Endodermal cell (in vitro differentiated cells): ENCODE data around the gene ENDOD1. TPM values are rescaled to one million over a fixed set of nuclear protein-coding genes. Genes with fewer than 3 reads are reported as not detected.
A peak's percentile ranks its signal among the peaks of the same experiment; 100 is the strongest.

Experiments used
- DNase-seq: peaks from one replicate; pipeline ENCODE4 v3.0.0-alpha.2; 2017
- H3K27ac ChIP-seq: 2 replicates; pipeline ENCODE4 v1.5.1; 2013; ENCODE audit warnings: mild to moderate bottlenecking, low read depth, low read length, moderate library complexity
- H3K27me3 ChIP-seq: 2 replicates; pipeline ENCODE4 v1.6.1; 2013; ENCODE audit warnings: mild to moderate bottlenecking, low read length, moderate library complexity; ENCODE audit not compliant: insufficient read depth, control insufficient read depth, poor library complexity, severe bottlenecking
- H3K36me3 ChIP-seq: 2 replicates; pipeline ENCODE4 v1.7.0; 2013; ENCODE audit warnings: mild to moderate bottlenecking, low read length, moderate library complexity; ENCODE audit not compliant: control insufficient read depth, insufficient read depth
- H3K4me1 ChIP-seq: one replicate; pipeline ENCODE4 v1.7.0; 2013; ENCODE audit warnings: low read length; ENCODE audit not compliant: control insufficient read depth, insufficient read depth
- H3K4me3 ChIP-seq: 2 replicates; pipeline ENCODE4 v1.5.1; 2013; ENCODE audit warnings: mild to moderate bottlenecking, low read length, moderate library complexity
- H3K9ac ChIP-seq: 2 replicates; pipeline ENCODE4 v1.6.1; 2013; ENCODE audit warnings: mild to moderate bottlenecking, low read length, moderate library complexity; ENCODE audit not compliant: poor library complexity, severe bottlenecking; ENCODE audit errors: extremely low read depth
- H3K9me3 ChIP-seq: 2 replicates; pipeline ENCODE4 v1.6.1; 2013; ENCODE audit warnings: mild to moderate bottlenecking, low read length, moderate library complexity; ENCODE audit not compliant: control insufficient read depth
- H3K27ac Mint-ChIP-seq: 2 replicates; pipeline ENCODE4 v1.8.0; 2020; ENCODE audit warnings: mixed read lengths
- H3K27me3 Mint-ChIP-seq: 2 replicates; pipeline ENCODE4 v1.8.0; 2021; ENCODE audit warnings: mild to moderate bottlenecking, mixed read lengths; ENCODE audit not compliant: insufficient read depth
- H3K36me3 Mint-ChIP-seq: 2 replicates; pipeline ENCODE4 v1.8.0; 2020; ENCODE audit warnings: low read depth, mixed read lengths
- H3K4me1 Mint-ChIP-seq: 2 replicates; pipeline ENCODE4 v1.8.0; 2020; ENCODE audit warnings: mixed read lengths
- H3K4me3 Mint-ChIP-seq: 2 replicates; pipeline ENCODE4 v1.8.0; 2020; ENCODE audit warnings: mild to moderate bottlenecking, moderate library complexity, mixed read lengths
- H3K9me3 Mint-ChIP-seq: 2 replicates; pipeline ENCODE4 v1.8.0; 2020; ENCODE audit warnings: mild to moderate bottlenecking, mixed read lengths
- CTCF ChIP-seq: fragments of 200-600 bp; sonication (generic); conservative IDR thresholded peaks from 2 replicates; pipeline ENCODE4 v1.5.0; 2021; ENCODE audit warnings: antibody characterized with exemption, mild to moderate bottlenecking
- WGBS, 2 experiments: methylation state at CpG; one replicate each; pipeline versions ENCODE4 v1.1.5 to v1.1.7; 2013; ENCODE audit warnings: missing lambda C conversion rate in 2 of 2, mixed read lengths in 1 of 2; ENCODE audit not compliant: insufficient coverage in 1 of 2, insufficient read length in 1 of 2; 5-methylcytosine and 5-hydroxymethylcytosine counted together
- total RNA-seq, 2 donors: library from RNA; stranded (reverse); fragmentation: NEBNext Ultra II Directional in 1 of 2; extraction: Animal tissue kit (Norgen Biotek cat#: 25700) in 1 of 2; gene quantifications; 2 replicates in 1 of 2; 3 replicates in 1 of 2; pipeline ENCODE4 v1.2.1, GENCODE V29; 2021

The ENDOD1 gene
- total RNA-seq, 2 donors from 2014 or later: 1.9 to 2.7 TPM

GRCh38 chr11:95137299-95137698 lies 47.7 kb downstream of the ENDOD1 start:
- Histone ChIP-seq H3K4me3 (no peak overlapping the region), H3K9ac (no peak overlapping the region), H3K27ac (no peak overlapping the region), H3K36me3 (no peaks in the 10 kb centered on the region), H3K27me3 (peaks cover 46% of the 10 kb centered on the region), H3K9me3 (no peaks in the 10 kb centered on the region), H3K4me1 (no peaks in the 10 kb centered on the region)
- no peaks in the 10 kb centered on the region for H3K36me3 Mint-ChIP-seq
- H3K4me3 Mint-ChIP-seq: no peak overlapping the region
- H3K27me3 Mint-ChIP-seq: peaks cover 37% of the 10 kb centered on the region
- DNase-seq: no peak
- TF ChIP-seq CTCF: no peak
- H3K9me3 Mint-ChIP-seq: no peaks in the 10 kb centered on the region
- H3K4me1 Mint-ChIP-seq: no peaks in the 10 kb centered on the region
- H3K27ac Mint-ChIP-seq: no peak overlapping the region

DNA sequence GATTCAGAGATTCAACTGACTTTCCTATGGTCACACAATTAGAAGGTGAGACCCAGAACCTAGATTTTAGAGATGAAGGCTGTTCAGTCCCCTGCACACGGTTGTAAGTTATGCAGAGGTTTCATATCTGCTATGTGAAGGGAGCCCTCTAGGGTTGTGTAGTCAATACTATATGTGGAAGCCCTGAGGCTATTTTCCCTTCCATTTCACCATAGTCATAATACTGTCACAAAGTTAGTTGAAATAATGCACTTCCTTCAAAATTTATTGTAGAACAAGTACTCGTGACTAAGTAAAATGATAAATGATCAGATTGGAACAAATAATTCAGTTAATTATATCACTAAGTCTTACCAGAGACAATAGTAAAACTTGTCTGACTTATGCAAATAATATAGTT lies 48.8 kb downstream of the ENDOD1 start:
- no peaks in the 10 kb centered on the region for H3K36me3 Mint-ChIP-seq
- no peak overlapping the region for H3K27ac Mint-ChIP-seq
- 20 to 49% methylated on average over 1 to 2 of the region's 2 CpGs for WGBS, 2 experiments
- no peak for DNase-seq
- Histone ChIP-seq H3K27me3 (peaks cover 58% of the 10 kb centered on the region), H3K36me3 (no peaks in the 10 kb centered on the region), H3K4me3 (no peak overlapping the region), H3K4me1 (no peaks in the 10 kb centered on the region), H3K9me3 (no peaks in the 10 kb centered on the region), H3K27ac (no peak overlapping the region), H3K9ac (no peak overlapping the region)
- H3K9me3 Mint-ChIP-seq: no peaks in the 10 kb centered on the region
- H3K4me1 Mint-ChIP-seq: no peaks in the 10 kb centered on the region
- peaks cover 49% of the 10 kb centered on the region for H3K27me3 Mint-ChIP-seq
- peak; percentile 49 for TF ChIP-seq CTCF
- H3K4me3 Mint-ChIP-seq: no peak overlapping the region

- Histone ChIP-seq H3K36me3 (no peaks in the 10 kb centered on the region), H3K27me3 (peaks cover 68% of the 10 kb centered on the region), H3K27ac (no peak overlapping the region), H3K4me3 (no peak overlapping the region), H3K9ac (no peak overlapping the region), H3K9me3 (no peaks in the 10 kb centered on the region), H3K4me1 (no peaks in the 10 kb centered on the region)
- peaks cover 13% of the 10 kb centered on the region for H3K4me1 Mint-ChIP-seq
- H3K27me3 Mint-ChIP-seq: peaks cover 69% of the 10 kb centered on the region
- H3K9me3 Mint-ChIP-seq: no peaks in the 10 kb centered on the region
- DNase-seq: no peak
- H3K4me3 Mint-ChIP-seq: no peak overlapping the region
- 77 to 81% methylated on average over 3 to 4 of the region's 4 CpGs for WGBS, 2 experiments
- peak; percentile 35 for TF ChIP-seq CTCF
- no peak overlapping the region for H3K27ac Mint-ChIP-seq
- H3K36me3 Mint-ChIP-seq: no peaks in the 10 kb centered on the region
Observed at GRCh38 chr11:95140397-95141033, 50.9 kb downstream of the ENDOD1 start.
